Caco-2 (cell line): ENCODE data around the gene MIA. TPM values are rescaled to one million over a fixed set of nuclear protein-coding genes. Genes with fewer than 3 reads are reported as not detected.
"Not testable (repeated sequence)": the region's sequence is repeated elsewhere in the genome, so short reads cannot be mapped to it uniquely, and the experiment has no call there.

Source experiments
- Bru-seq: library from RNA; stranded (reverse); fragments of 400-500 nt; gene quantifications from one replicate; lab custom pipeline; 2021; lab: Mats Ljungman, UMichigan
- BruChase-seq, 2 experiments: library from RNA; stranded (reverse); fragments of 400-500 nt; gene quantifications; one replicate each; lab custom pipeline; 2021; lab: Mats Ljungman, UMichigan
- BruUV-seq: library from RNA; stranded (reverse); fragments of 400-500 nt; replicated peaks from 2 replicates; lab custom pipeline; 2021; lab: Mats Ljungman, UMichigan
- CTCF ChIA-PET: fragments of 300-600 bp; sonication (Branson Sonifier 250); formaldehyde crosslinking; loops from one replicate; lab custom pipeline; 2022; ENCODE audit warnings: antibody characterized with exemption; lab: Charles Lee
- POLR2A ChIA-PET: fragments of 300-600 bp; sonication (Branson Sonifier 250); formaldehyde crosslinking; loops from one replicate; lab custom pipeline; 2022; ENCODE audit warnings: antibody characterized with exemption; lab: Charles Lee
- DNase-seq, 2 experiments: peaks; one replicate each; pipeline versions ENCODE4 v3.0.0 to v3.0.0-alpha.2; 2020 to 2022
- H3K27me3 ChIP-seq: replicated peaks from 2 replicates; pipeline ENCODE4 v1.6.0; 2011; ENCODE audit warnings: low read length; ENCODE audit not compliant: control insufficient read depth, insufficient read depth
- H3K36me3 ChIP-seq: 2 replicates; pipeline ENCODE4 v1.5.1; 2011; ENCODE audit warnings: low read length; ENCODE audit not compliant: control insufficient read depth, insufficient read depth
- H3K4me1 ChIP-seq: fragments of 250-450 bp; sonication (Bioruptor Pico); 2 replicates; pipeline ENCODE4 v1.5.1; 2020; ENCODE audit warnings: mild to moderate bottlenecking
- H3K4me3 ChIP-seq: 2 replicates; pipeline ENCODE4 v1.5.1; 2011; ENCODE audit warnings: low read depth, mild to moderate bottlenecking, control low read depth, low read length
- H3K9me3 ChIP-seq: fragments of 250-450 bp; sonication (Bioruptor Pico); 2 replicates; pipeline ENCODE4 v1.5.1; 2020; ENCODE audit warnings: mild to moderate bottlenecking, moderate library complexity
- H3K27ac Mint-ChIP-seq: one replicate; pipeline ENCODE4 v1.8.0; 2022; ENCODE audit warnings: mixed read lengths; ENCODE audit not compliant: unreplicated experiment
- H3K27me3 Mint-ChIP-seq: one replicate; pipeline ENCODE4 v1.8.0; 2022; ENCODE audit warnings: mixed read lengths; ENCODE audit not compliant: insufficient read depth, unreplicated experiment
- H3K36me3 Mint-ChIP-seq: one replicate; pipeline ENCODE4 v1.8.0; 2022; ENCODE audit warnings: mild to moderate bottlenecking, mixed read lengths; ENCODE audit not compliant: insufficient read depth, unreplicated experiment
- H3K4me1 Mint-ChIP-seq: one replicate; pipeline ENCODE4 v1.8.0; 2022; ENCODE audit warnings: low read depth, mixed read lengths; ENCODE audit not compliant: unreplicated experiment
- H3K4me3 Mint-ChIP-seq: one replicate; pipeline ENCODE4 v1.8.0; 2022; ENCODE audit warnings: mild to moderate bottlenecking, moderate library complexity, mixed read lengths; ENCODE audit not compliant: unreplicated experiment
- H3K9me3 Mint-ChIP-seq: one replicate; pipeline ENCODE4 v1.8.0; 2022; ENCODE audit warnings: mixed read lengths; ENCODE audit not compliant: unreplicated experiment
- intact Hi-C: fragments of 100-400 bp; cut with micrococcal nuclease; formaldehyde crosslinking; loops from one replicate; pipeline ENCODE4 v1.10.0; 2022; ENCODE audit not compliant: unreplicated experiment
- long read RNA-seq: library from polyadenylated mRNA; stranded (forward); transcript quantifications from one replicate; pipeline ENCODE4 v2.0.0, GENCODE V29; 2022
- total RNA-seq: library from RNA; stranded (reverse); gene quantifications from 2 replicates; pipeline ENCODE4 v1.2.3, GENCODE V29; 2022
- TF ChIP-seq, protein P1 (sequence below), 2 experiments: fragments of 200-600 bp in 1 of 2; IDR thresholded peaks; 1 replicate in 1 of 2; 2 replicates in 1 of 2; pipeline versions ENCODE4 v1.5.1 to v1.8.0; 2011 to 2022; ENCODE audit warnings: antibody characterized with exemption in 1 of 2, control low read depth in 1 of 2, inconsistent platforms in 1 of 2, low read depth in 1 of 2, low read length in 1 of 2, mild to moderate bottlenecking in 1 of 2, moderate library complexity in 1 of 2; ENCODE audit not compliant: insufficient read depth in 1 of 2, severe bottlenecking in 1 of 2, unreplicated experiment in 1 of 2

The MIA gene
- 1.1 and 1.3 TPM in 2 replicates for total RNA-seq
- percentile 21 among the genes with signal in this experiment for Bru-seq, nascent RNA
- BruChase-seq, experiment 1, labeled RNA remaining after a 2-hour chase: percentile 41 among the genes with signal in this experiment
- BruChase-seq, experiment 2, labeled RNA remaining after a 6-hour chase: percentile 61 among the genes with signal in this experiment
- long read RNA-seq: 0 reads

DNA sequence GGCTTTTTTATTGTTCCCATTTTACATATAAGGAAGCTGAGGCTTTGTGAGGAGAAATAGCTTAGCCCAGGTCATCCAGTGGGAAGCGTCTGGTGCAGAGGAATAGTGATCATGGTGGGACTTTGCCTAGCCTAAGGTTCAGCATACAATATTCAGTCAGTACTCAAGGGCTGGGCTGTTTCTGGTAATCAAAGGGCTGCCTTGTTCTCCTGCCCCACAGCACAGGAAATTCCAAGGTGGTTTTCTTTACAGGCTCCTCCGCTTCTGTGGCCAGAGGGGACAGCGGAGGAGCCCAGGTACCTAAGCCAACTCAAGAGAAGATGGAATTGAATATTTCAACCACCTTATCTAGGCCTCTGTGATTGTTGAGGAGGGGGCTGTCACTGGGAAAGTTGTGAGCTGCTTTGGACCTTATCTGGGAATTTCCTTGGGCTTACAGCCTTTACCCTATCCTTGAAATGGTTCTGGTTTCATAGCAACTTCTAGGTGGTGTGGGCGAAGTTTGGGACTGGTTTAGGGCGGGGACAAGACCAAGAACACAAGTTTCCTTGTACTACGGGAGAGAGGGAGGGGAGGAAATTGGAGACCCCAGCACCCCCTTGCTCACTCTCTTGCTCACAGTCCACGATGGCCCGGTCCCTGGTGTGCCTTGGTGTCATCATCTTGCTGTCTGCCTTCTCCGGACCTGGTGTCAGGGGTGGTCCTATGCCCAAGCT is at the start of gene MIA:
TSS of gene MIA (plus strand) at position 606 of the 716 bp plus-strand sequence. CDS start at position 628, 22 bp downstream.
- Mint-ChIP-seq H3K9me3 (no peaks in the 10 kb centered on the region), H3K4me1 (peaks cover 7% of the 10 kb centered on the region), H3K36me3 (peaks cover 34% of the 10 kb centered on the region), H3K27ac (peak within 1 kb of the TSS; percentile 14), H3K27me3 (no peaks in the 10 kb centered on the region), H3K4me3 (no peak within 1 kb of the TSS)
- no peaks in the 10 kb centered on the region for H3K27me3 ChIP-seq
- intact Hi-C loops: no loop called here
- no peaks in the 10 kb centered on the region for H3K36me3 ChIP-seq
- H3K4me1 ChIP-seq: peaks cover 6% of the 10 kb centered on the region; the same call in 1 of the 2 replicates
- H3K9me3 ChIP-seq: no peaks in the 10 kb centered on the region
- DNase-seq: no peak
- no peak within 1 kb of the TSS for H3K4me3 ChIP-seq
- ChIA-PET CTCF (no interaction called here), POLR2A (no interaction called here)
- no TSS peak for BruUV-seq
- TF ChIP-seq, protein P1, sequence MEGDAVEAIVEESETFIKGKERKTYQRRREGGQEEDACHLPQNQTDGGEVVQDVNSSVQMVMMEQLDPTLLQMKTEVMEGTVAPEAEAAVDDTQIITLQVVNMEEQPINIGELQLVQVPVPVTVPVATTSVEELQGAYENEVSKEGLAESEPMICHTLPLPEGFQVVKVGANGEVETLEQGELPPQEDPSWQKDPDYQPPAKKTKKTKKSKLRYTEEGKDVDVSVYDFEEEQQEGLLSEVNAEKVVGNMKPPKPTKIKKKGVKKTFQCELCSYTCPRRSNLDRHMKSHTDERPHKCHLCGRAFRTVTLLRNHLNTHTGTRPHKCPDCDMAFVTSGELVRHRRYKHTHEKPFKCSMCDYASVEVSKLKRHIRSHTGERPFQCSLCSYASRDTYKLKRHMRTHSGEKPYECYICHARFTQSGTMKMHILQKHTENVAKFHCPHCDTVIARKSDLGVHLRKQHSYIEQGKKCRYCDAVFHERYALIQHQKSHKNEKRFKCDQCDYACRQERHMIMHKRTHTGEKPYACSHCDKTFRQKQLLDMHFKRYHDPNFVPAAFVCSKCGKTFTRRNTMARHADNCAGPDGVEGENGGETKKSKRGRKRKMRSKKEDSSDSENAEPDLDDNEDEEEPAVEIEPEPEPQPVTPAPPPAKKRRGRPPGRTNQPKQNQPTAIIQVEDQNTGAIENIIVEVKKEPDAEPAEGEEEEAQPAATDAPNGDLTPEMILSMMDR (IDR thresholded peaks at IDR 0.05; ENCODE audit: insufficient read depth in 1 of 2, low read depth in 1 of 2, low read length in 1 of 2, severe bottlenecking in 1 of 2, unreplicated experiment in 1 of 2): no peak

DNA sequence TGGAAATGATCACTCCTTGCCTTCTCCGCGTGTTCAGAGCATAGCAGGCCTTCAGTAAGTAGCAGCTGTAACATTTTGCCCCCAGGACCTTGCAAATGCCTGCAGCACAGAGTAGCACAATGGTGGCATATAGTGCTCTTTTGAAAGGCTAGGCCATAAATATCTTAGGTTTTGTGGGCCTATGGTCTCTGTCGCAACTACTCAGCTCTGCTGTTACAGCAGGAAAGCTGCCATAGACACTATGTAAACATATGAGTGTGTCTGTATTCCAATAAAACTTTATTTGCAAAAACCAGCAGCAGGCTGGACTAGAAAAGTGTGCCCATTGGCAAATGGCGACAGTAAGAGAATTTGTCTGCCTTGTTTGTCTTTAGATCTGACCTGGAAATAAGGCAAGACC is 49.0 kb upstream of the MIA start:
- TF ChIP-seq, protein P1 (IDR thresholded peaks at IDR 0.05; ENCODE audit: insufficient read depth in 1 of 2, low read depth in 1 of 2, low read length in 1 of 2, severe bottlenecking in 1 of 2, unreplicated experiment in 1 of 2): no peak

DNA sequence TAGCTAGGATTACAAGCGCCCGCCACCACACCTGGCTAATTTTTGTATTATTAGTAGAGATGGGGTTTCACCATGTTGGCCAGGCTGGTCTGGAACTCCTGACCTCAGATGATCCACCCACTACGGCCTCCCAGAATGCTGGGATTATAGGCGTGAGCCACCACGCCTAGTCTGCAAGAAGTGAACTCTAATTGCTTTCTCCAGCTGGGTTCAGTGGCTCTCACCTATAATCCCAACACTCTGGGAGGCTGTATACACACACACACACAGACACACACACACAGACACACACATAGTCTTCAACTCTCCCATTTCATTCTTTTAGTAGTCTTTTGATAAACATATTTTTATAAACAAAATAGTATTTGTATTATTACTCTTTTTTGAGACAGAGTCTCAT is 45.3 kb upstream of the MIA start:
- DNase-seq, H3K27me3 ChIP-seq, H3K9me3 ChIP-seq, intact Hi-C loops, H3K9me3 Mint-ChIP-seq, BruUV-seq, H3K4me1 ChIP-seq, CTCF ChIA-PET, H3K27me3 Mint-ChIP-seq, POLR2A ChIA-PET, H3K4me1 Mint-ChIP-seq, H3K27ac Mint-ChIP-seq, H3K4me3 Mint-ChIP-seq, H3K4me3 ChIP-seq: not testable (repeated sequence)
- peaks cover 95% of the 10 kb centered on the region for H3K36me3 Mint-ChIP-seq
- peaks cover 23% of the 10 kb centered on the region for H3K36me3 ChIP-seq

More for the DNA sequence above, 49.0 kb upstream of the MIA start:
- H3K4me1 ChIP-seq: no peaks in the 10 kb centered on the region
- peaks cover 25% of the 10 kb centered on the region for H3K36me3 ChIP-seq
- H3K4me3 ChIP-seq: no peak overlapping the region
- H3K4me3 Mint-ChIP-seq: no peak overlapping the region
- no peaks in the 10 kb centered on the region for H3K27me3 Mint-ChIP-seq
- intact Hi-C loops: no loop called here
- no TSS peak for BruUV-seq
- POLR2A ChIA-PET: interaction anchor here (0.6 kb wide), 1 partner anchor 296 kb away, joined by 13 read pairs; no protein-coding TSS in a partner anchor
- no peaks in the 10 kb centered on the region for H3K4me1 Mint-ChIP-seq
- peaks cover 6% of the 10 kb centered on the region; the same call in 1 of the 2 replicates for H3K9me3 ChIP-seq
- CTCF ChIA-PET: no interaction called here
- no peaks in the 10 kb centered on the region for H3K27me3 ChIP-seq
- peak in 1 of 2 experiments; percentile 46 for DNase-seq
- H3K27ac Mint-ChIP-seq: peak overlapping the region; percentile 39
- H3K36me3 Mint-ChIP-seq: peaks cover 92% of the 10 kb centered on the region
- H3K9me3 Mint-ChIP-seq: no peaks in the 10 kb centered on the region

DNA sequence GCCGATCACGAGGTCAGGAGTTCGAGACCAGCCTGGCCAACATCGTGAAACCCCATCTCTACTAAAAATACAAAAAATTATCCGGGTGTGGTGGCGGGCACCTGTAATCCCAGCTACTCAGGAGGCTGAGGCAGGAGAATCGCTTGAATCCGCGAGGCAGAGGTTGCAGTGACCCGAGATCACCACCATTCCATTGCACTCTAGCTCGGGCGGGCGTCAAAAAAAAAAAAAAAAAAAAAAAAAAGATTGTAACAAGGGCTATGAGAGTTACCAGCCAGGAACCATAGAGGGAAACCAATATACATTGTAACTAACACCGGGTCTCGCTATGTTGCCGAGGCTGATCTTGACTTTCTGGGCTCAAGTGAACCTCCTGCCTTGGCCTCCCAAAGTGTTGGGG is 43.0 kb upstream of the MIA start:
- DNase-seq, H3K27ac Mint-ChIP-seq, H3K9me3 ChIP-seq, intact Hi-C loops, H3K9me3 Mint-ChIP-seq, H3K27me3 Mint-ChIP-seq, H3K4me1 ChIP-seq, BruUV-seq, H3K4me3 Mint-ChIP-seq, CTCF ChIA-PET, H3K4me3 ChIP-seq, H3K27me3 ChIP-seq: not testable (repeated sequence)
- peaks cover 19% of the 10 kb centered on the region for H3K36me3 ChIP-seq
- H3K36me3 Mint-ChIP-seq: peaks cover 96% of the 10 kb centered on the region
- POLR2A ChIA-PET: interaction anchor here (1.0 kb wide), 1 partner anchor 46 kb away, joined by 3 read pairs; the partner anchor contains the start of gene RAB4B
- peaks cover 14% of the 10 kb centered on the region for H3K4me1 Mint-ChIP-seq
